Measurements from ENCODE around the gene TSC1.

The TSC1 gene

DNA sequence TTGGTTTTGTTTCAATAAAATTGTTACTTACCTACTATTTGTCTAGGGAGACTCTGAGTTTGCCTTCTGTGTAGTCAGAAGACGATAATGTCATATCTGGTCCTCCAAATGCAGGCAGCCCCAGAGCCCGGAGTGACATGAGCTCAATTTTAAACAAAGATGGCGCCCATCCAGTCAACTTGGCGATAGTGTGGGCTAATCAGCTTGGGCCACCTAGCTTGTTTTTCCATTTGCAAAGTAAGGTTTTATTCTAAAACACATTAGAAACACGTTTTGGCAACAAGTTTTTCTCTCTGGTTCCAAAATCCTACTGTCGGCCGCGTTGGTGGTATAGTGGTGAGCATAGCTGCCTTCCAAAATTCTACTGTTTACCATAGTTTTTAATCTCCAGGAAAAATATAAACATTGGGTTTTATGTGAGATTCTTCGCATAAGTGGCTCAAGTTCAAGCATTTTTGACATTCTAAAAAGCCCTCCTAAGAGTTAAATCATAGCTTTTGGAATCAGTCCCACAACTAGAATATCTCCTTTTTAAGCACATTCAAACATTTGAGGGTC is 13.2 kb downstream of the TSC1 start:
- DNase-seq, result no peak

DNA sequence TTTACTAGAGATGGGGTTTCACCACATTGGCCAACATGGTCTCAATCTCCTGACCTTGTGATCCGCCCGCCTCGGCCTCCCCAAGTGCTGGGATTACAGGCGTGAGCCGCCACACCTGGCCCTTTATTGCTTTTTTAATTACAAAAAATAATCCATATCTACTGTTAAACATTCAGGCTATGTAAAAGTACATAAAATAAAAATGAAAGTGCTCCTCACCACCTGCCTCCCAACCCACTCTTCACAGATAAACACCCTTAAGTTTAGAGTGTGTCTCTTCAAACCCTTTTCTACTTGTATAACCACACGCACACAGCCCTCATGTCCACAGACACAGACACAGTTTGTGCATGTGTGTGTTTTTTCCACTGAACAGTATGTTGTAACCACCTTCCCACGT is 16.7 kb downstream of the TSC1 start:
- no peak for DNase-seq

DNA sequence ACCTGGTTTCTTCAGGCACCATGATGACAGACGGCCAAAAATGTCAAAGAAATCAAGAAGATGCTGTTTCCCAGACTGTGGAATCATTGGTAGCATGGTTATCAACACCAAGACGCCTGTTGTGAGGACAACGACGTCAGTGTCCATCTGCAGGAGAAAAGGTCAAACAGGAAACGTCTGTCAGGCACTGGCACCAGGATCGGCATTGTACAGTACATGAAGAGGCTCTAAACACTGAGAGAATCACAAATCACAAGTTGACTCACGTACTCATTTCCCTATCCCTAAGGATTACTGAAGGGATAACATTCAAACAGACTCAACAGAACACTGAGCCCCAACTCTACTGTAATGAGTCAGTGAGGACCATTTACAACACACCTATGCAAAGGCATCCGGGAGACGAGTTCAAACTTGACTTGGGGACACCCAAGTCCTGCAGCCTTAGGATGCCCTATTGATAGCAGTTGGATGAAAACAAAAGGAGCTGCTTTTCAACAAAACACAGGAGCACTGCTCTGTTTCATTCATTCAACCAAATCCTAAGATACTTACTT is 21.0 kb downstream of the TSC1 start:
- DNase-seq, result no peak

DNA sequence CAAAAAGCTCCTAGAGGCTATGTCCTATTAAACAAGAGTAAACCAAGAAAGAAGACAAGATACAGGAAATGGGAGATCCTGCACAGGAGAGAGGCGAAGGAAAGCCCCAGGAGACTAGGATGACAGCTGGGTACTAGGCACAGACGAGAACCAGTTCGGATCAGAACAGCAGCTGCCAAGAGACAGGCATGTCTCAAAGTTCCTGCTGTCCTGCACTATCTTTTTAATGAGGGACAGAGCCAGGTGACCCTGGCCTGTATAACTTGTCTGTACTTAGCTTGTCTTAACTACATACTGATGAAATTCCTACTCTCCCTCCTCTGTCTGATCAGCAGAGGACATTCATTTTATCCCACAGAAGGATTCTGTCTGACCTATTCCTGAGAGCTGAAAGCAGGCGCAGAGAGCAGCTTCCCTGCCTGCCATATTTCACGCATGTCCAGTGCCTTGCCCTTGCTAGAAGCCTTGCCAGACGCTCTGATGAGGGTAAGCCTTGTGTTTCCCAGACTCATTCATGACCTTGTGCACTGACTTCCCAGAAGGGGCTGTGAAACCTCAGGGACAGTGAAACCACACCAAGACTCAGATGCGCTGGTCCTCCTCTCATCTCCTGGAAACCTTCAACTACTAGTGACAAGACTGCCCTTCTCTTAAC is 24.7 kb downstream of the TSC1 start:
- no peak for DNase-seq

DNA sequence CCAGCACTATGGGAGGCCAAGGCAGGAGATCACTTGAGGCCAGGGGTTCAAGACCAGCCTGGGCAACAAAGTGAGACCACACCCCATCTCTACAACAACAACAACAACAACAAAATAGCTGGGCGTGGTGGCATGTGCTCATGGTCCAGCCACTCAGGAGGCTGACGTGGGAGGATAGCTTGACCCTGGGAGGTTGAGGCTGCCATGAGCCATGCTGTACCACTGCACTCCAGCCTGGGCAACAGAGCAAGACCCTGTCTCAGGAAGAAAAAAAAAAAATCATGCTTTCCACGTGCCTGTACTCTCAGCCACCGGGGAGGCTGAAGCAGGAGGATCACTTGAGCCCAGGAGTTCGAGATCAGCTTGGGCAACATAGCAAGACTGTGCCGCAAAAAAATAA is 29.5 kb downstream of the TSC1 start:
- no peak for DNase-seq

DNA sequence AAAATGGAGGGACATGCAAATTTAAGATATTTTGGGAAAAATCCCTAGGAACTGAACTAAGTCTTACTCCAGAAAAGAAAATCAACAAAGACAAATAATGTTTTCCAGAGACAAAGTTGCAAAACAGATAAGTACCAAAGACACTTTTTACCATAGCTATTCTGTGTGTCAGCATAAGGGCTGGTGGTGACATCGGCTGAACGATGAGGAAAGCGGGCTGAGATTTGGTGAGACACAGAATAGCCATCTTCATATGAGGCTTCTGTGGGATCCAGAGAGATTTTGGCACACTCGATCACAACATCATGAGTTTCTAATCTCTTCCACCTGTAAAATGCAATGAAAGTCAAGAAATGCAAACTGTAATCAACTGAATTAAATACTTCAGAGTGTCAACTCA is 32.3 kb downstream of the TSC1 start:
- DNase-seq, result no peak

DNA sequence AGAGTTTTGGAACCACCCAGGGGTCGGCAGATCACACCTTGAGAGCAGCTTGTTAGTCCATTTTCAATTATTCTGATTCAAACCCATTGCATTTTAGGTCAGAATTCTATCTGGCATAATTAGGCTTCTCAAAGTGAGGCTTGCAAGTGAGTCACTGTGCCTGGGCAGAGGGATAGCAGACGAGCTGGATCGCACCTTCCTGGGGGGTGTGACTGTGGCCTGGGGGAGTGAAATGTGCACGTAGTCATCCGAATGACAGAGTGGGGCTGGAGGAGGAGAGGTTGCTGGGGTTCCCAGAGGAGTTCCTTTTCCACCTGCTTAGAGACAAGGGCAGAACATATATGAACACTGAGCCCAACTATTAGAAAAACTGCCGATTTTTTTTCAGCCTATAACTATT is 34.0 kb downstream of the TSC1 start:
- no peak for DNase-seq

DNA sequence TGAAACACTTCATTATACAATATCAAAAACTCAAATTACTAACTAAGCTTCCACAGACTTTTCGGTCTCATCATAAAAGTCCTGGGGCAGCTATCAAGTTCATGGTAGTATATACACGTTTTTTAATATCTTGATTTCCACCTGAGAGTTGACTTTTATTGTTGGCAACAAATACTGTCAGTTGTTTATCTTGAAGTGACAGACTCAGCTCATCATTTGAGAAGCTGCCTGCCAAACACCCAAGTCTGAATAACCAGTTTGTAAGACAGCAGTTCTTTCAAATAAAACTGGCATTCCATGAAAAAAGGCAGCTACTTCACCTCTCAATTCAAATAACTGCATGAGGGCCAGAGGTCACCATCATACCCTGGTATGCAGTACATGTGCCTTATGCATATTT is 35.1 kb downstream of the TSC1 start:
- no peak for DNase-seq

DNA sequence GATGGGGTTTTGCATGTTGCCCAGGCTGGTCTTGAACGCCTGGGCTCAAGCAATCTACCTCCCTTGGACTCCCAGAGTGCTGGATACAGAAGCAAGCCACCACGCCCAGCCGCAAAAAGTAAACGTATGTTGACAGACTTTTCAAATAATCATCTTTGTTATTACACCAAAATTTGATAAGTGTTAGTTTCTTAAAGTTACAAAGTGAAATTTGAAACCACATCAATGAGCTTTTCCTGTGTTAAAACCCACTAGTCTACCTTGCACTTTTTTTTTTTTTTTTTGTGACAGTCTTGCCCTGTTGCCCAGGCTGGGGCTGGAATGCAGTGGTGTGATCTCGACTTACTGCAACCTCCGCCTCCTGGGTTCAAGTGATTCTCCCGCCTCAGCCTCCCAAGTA is 35.8 kb downstream of the TSC1 start:
- peak; percentile 5 for DNase-seq

DNA sequence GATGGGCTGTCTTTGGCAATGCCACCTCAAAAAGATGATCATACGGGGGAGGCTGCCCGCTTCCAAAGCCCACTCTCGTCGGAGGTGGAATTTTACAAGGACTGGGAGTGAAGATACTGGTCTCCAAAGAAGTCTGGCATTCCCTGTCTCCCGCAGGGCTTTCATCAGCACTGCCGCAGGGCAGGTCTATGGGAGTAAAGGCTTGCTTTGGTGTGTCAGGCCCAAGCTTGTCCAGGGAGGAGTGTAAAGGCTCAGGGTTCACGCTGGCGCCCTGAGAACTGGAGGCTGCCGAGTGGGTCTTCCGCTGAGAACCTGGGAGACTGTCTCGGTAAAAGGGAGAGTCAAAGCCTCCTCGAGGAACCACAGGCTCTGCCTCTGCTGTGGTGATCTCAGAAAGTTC is 38.7 kb downstream of the TSC1 start:
- no peak for DNase-seq

DNA sequence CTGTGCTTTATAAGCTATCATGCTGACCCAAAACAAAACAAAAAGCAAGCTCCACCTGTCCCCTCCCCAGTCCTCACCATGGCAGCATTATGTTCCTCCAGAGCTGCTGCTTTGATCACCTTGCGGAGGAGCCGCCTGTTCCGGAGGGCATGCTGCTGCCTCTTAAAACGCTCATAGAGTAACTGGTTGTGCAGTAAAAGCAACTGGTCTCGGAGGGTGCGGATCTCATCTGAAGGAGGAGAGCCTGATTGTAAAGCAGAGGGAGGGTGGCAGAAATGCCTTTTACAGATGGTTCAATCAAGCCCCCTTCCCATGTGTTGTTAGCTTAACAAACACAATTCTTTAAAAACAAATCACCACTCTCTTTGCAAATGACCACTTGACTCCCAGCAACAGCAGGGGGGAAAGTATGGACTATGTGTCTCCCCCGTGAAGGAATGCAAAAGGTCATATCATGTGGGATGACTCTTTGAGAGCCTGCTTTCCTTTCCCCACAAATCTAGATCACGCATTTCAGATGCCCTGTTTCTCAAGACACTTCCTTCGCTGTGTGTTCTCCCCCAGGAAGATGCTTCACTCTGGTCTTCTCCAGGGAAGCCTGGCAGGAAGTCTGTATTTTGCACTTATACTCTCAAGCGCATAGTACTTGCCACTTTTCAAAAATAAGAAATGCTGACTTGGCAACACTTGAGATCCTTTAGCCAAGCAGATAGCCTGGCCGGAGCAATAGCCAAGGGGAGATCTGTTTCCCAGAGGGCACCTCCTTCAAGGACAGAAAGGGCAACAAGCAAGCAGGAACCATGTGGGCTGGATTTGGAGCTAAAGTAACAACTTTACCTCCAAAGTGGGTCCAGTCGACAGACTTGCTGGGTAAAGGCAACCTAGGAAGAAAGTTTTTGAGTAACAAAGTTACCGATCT is 40.6 kb downstream of the TSC1 start:
- DNase-seq, result no peak

DNA sequence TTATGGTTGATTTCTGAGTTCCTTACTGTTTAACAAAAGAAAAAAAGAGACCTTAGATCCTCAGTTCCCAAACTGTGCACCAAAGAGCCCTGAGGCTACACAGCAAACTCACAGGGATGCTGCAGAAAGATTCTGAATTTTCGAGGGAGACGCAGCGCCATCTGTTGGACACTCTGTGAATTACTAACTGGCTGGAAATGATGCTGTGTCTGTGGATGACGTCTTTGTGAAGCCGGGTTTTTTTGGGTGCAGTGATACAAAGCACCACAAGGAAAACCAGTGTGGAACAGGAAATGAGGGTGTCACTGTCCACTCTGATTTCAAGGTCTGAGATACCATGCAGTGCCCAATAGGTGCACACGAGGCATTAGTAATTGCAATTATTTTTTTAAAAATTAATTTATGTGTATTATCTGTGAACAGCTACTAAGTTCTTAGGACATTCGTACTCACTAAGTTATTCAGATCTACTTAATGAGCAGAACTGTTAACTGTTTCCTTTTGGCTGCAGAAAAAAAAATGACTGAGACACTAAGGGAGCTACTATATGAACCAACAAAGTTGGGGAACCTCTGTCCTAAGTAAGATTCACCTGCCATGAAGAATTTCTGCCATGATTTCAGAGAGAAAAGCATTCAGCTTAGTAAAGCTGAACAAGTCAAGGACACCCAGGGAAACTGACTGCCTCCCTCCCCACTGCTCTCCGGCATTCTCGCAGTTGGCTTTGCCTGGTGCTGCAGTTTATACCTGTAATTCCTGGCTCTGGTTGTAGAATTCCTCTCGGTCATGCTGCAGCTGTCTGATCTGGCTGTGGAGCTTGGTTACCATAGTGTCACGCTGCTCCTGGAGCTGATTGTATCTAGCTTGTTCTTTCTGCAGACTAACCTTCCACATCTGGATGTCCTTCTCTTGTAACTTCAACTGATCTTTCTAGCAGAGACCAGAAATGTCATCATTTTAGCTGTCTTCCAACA is 42.3 kb downstream of the TSC1 start:
- peak; percentile 66 for DNase-seq

DNA sequence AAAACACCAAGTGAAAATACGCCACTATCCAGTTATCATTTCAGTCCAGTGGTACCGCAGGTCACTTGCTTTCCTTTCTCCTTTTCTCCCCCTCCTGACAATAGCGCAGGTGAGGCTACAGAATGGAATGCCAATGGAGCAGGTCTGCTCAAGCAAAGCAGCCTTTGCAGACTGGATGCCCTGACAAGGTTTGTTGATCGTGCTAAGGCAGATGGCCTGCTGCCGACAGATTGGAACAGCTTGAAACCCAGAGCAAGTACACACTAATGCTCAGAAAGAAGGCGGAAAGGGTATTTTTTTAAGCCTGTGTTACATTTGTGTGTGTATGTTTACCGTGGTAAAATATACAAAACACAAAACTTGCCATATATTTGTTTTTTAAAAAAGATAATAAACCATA is 46.4 kb downstream of the TSC1 start:
- DNase-seq, result no peak

DNA sequence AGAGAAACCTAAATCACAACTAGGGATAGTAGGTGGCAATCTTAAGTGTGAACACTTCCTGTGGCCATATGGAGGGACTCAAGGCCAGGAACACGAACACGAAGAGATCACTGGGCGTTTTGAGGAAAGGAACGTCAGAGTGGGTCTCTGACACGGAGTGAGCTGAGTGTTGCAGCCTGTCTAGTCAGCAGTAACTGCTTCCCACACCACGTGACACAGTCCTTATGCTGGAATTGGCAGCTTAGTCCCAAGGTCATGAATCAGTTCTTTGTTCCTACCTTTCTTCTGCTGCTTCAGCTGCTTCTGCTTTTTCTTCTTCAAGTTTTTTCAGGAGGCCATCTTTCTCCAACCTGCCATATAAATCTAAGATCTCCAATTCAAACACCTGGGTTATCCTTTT is 47.5 kb downstream of the TSC1 start:
- no peak for DNase-seq

DNA sequence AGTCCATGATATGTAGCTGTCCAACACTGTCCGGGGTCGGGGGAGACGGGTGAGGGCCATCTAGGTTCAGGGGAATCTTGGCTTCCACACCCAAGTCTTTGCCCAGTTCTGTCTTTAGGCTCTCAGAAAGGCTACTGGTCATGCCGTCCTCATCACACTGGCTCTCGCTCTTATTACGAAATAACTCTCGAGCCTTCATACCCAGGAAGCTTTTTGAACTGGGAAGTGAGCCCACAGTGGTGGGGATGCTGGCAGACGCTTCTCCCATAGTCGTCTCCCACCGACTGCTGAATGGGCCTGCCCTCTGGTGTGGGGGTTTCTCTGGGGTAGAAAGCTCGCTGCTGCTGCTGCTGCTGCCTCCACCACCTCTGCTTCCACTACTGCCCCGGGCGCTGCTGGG is 48.2 kb downstream of the TSC1 start:
- no peak for DNase-seq

DNA sequence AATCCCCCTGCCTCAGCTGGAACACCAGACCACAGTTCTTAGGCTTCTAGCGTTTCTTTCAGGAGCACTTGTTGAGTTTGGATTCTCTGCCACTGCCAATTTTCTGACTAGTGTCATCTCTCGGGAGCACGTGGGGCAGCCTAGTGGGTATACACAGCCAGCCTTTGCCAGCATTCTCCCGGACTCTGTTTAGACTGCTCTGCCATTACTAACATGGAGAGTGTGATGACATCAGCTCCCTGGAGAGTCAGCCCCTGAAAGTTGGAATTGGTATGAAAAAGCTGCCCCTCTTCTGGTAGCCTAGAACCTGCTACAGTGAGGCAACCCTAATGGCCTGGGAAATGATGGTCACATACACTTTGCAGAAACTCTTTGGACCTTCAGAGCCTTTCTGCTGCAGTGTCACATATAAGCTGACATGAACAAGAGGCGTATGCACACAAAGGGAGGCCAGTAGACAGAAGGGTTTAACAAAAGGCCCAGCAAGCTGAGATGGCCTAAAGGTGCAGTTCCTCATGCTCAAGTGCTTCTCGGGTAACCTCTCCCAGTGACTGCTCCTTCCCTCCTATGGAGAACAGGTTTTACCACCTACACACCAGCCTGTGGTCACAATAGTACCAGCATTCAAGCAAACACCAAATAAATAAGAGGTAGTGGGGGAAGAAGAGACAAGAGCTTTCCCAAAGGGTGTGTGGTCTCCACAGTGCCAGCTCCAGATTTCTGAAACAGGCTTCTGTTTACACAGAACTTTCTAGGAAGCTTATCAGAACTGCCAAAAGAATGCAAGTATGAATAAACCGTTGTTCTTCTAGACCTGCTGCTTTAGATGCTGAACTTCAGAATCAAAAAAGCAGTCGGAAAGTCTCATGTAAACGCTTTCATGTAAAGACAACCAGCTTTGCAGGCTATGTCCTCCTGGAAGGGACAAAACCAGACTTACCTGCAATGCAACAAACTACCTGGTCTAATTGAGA is 49.3 kb downstream of the TSC1 start:
- no peak for DNase-seq

DNA sequence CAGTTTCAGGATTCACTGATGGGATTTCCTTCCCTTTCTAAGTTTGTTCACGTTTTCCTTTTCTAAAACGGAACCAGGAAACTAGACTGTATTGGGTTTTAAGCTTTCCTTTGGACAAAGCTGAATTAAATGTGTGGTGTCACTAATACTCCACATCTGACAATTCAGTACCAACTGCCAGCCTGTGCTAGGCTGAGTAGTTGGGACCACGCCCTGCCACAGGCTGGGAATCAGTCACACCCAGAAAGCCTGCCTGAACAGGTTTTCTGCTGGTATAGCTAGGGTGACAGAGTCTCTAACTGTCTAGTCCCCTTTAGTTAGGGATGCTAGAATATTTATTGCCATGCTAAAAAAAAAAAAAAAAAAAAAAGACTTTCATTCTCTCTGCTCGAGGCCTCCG is 50.1 kb downstream of the TSC1 start:
- DNase-seq, result no peak

DNA sequence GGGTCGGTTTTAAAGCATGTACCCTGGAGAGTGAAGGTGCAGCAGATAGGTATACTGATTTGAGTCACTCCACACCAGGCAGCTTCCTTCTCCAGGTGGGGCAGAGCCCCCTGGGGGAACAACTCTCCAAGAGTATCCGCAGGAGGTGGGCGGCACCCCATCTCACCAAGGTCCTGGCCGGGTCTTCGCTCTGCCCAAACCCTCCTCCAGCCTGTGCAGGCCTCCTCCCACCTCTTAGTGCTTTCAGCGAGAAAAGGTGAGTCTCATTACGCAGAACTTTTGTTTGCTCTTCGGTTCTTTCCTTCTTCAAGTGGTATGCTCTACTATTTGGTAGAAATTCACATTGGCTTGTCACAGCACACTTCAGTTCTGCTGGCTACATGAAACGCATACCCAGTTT is 52.0 kb downstream of the TSC1 start:
- no peak for DNase-seq

DNA sequence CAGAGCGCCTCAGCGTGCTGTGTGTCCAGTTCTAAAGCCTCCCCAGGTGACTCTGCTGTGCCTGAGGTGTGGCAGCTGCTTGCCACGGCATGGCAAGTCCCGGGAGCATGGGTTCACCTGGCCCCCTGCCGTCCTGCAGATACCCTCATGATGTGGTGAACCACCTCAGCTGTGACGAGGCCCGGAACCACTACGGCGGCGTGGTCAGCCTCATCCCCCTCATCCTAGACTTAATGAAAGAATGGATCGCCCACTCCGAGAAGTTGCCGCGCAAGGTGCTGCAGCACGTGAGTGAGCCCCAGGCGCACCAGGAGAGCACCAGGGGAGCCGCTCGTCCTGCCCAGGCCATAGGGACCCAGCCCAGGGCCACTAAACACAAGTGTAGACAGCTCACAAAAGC is 56.3 kb downstream of the TSC1 start:
- no peak for DNase-seq

DNA sequence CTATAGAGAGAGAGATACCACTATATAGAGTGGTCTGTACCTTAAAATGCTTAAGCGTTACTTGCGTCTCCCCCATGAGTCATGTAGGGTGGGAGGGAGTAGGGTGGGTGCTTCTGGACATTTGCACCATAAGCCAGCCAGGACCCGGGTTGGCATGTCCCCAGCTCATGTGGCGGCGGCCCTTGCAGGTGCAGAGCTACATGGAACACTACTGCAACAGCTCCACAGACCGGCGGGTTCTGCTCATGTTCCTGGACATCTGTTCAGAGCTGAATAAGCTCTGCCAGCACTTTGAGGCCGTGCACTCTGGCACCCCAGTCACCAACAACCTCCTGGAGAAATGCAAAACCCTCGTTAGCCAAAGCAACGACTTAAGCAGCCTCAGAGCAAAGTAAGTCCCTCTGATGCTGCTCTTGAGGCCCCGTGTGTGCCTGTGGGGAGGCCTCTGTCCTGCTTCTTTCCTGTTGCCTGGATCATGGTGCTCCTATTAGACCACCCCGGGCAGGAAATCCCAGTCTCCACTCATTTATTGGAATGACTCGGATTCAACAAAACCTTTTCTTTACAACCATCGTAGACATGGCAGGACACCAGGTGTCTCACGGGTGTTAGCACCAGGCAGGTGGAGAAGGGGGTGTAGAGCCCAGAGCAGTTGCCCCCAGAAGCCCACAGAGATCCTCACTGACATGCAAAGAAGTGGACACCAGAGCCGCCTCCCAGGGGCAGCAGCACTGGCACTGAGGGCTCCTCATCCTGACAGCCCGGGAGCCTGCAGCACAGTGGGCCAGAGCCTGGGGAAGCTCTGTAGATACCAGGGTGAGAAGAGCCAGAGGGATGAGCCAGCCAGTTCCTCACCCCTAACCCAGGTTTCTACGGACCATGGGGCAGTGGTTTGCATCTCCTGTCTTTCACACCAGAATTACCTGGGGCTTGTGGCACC is 57.0 kb downstream of the TSC1 start:
- DNase-seq, result no peak
